Osteoblast (primary cell): ENCODE data around the gene FCER2. TPM values are rescaled to one million over a fixed set of nuclear protein-coding genes. Genes with fewer than 3 reads are reported as not detected.

Source experiments
- DNase-seq: peaks from one replicate; pipeline ENCODE4 v3.0.0; 2011; ENCODE audit warnings: low spot score, mixed read lengths; ENCODE audit not compliant: insufficient read length; ENCODE audit errors: missing footprints
- H2AFZ ChIP-seq: 2 replicates; pipeline ENCODE4 v1.6.0; 2011; ENCODE audit warnings: mild to moderate bottlenecking, low read length
- H3K27ac ChIP-seq: 2 replicates; pipeline ENCODE4 v1.5.1; 2011; ENCODE audit warnings: mild to moderate bottlenecking, low read depth, low read length, moderate library complexity
- H3K27me3 ChIP-seq: 2 replicates; pipeline ENCODE4 v1.6.0; 2012; ENCODE audit warnings: mild to moderate bottlenecking, control low read depth, inconsistent platforms, low read length, moderate library complexity; ENCODE audit not compliant: insufficient read depth
- H3K36me3 ChIP-seq: 2 replicates; pipeline ENCODE4 v1.5.1; 2011; ENCODE audit warnings: mild to moderate bottlenecking, low read length, control low read depth, moderate library complexity; ENCODE audit not compliant: insufficient read depth
- H3K4me1 ChIP-seq: 2 replicates; pipeline ENCODE4 v1.5.1; 2011; ENCODE audit warnings: mild to moderate bottlenecking, low read length, control low read depth, moderate library complexity; ENCODE audit not compliant: insufficient read depth
- H3K4me2 ChIP-seq: 2 replicates; pipeline ENCODE4 v1.6.0; 2011; ENCODE audit warnings: mild to moderate bottlenecking, low read length; ENCODE audit not compliant: insufficient read depth
- H3K4me3 ChIP-seq: fragments of 200-600 bp; sonication (generic); 3 replicates; pipeline ENCODE4 v1.5.1; 2012; ENCODE audit warnings: mild to moderate bottlenecking, low read length, inconsistent platforms; ENCODE audit not compliant: insufficient read depth
- H3K79me2 ChIP-seq: 2 replicates; pipeline ENCODE4 v1.6.0; 2012; ENCODE audit warnings: mild to moderate bottlenecking, low read length, control low read depth, inconsistent platforms; ENCODE audit not compliant: insufficient read depth
- H3K9me3 ChIP-seq: 2 replicates; pipeline ENCODE4 v1.5.1; 2011; ENCODE audit warnings: low read depth, low read length, control low read depth
- H4K20me1 ChIP-seq: 2 replicates; pipeline ENCODE4 v1.6.0; 2012; ENCODE audit warnings: mild to moderate bottlenecking, low read length, control low read depth; ENCODE audit not compliant: insufficient read depth
- total RNA-seq: library from RNA; depleted of rRNA; stranded (reverse); fragments of >200 nt; gene quantifications from 2 replicates; pipeline ENCODE4 v1.2.3, GENCODE V29; 2012
- TF ChIP-seq, protein P1 (sequence below): IDR thresholded peaks from 2 replicates; pipeline ENCODE4 v1.5.1; 2011; ENCODE audit warnings: mild to moderate bottlenecking, low read depth, low read length, moderate library complexity; ENCODE audit errors: extremely low read depth

Gene FCER2
- total RNA-seq, 1 donor, result not detected

DNA sequence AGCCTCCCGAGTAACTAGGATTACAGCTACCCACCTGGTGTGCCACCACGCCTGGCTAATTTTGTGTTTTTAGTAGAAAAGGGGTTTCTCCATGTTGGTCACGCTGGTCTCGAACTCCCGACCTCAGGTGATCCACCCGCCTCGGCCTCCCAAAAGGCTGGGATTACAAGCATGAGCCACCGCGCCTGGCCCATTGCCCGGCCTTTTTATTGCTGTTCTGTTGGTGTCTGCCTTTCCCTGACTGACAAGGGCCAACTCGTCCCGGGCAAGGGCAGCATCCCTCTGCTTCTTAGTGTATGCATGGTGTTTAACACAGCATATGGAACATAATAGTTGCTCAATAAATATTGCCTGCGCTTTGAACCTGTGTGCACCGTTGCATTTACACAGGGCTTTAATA, 39.3 kb downstream of the FCER2 start:
- Histone ChIP-seq H3K27ac (no peak overlapping the region), H3K4me1 (no peaks in the 10 kb centered on the region), H3K9me3 (no peaks in the 10 kb centered on the region), H3K27me3 (peaks cover 4% of the 10 kb centered on the region), H3K4me3 (no peak overlapping the region), H3K36me3 (no peaks in the 10 kb centered on the region), H3K79me2 (no peaks in the 10 kb centered on the region), H3K4me2 (no peak overlapping the region), H2AFZ (no peak overlapping the region), H4K20me1 (no peaks in the 10 kb centered on the region)
- DNase-seq, result no peak
- TF ChIP-seq, protein P1, sequence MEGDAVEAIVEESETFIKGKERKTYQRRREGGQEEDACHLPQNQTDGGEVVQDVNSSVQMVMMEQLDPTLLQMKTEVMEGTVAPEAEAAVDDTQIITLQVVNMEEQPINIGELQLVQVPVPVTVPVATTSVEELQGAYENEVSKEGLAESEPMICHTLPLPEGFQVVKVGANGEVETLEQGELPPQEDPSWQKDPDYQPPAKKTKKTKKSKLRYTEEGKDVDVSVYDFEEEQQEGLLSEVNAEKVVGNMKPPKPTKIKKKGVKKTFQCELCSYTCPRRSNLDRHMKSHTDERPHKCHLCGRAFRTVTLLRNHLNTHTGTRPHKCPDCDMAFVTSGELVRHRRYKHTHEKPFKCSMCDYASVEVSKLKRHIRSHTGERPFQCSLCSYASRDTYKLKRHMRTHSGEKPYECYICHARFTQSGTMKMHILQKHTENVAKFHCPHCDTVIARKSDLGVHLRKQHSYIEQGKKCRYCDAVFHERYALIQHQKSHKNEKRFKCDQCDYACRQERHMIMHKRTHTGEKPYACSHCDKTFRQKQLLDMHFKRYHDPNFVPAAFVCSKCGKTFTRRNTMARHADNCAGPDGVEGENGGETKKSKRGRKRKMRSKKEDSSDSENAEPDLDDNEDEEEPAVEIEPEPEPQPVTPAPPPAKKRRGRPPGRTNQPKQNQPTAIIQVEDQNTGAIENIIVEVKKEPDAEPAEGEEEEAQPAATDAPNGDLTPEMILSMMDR, result no peak

- Histone ChIP-seq H3K79me2 (no peaks in the 10 kb centered on the region), H3K27ac (no peak overlapping the region), H3K4me1 (no peaks in the 10 kb centered on the region), H3K9me3 (no peaks in the 10 kb centered on the region), H3K4me2 (no peak overlapping the region), H3K4me3 (no peak overlapping the region), H3K36me3 (no peaks in the 10 kb centered on the region), H4K20me1 (no peaks in the 10 kb centered on the region), H3K27me3 (peaks cover 4% of the 10 kb centered on the region), H2AFZ (no peak overlapping the region)
- TF ChIP-seq, protein P1, result no peak
- peak; percentile 21 for DNase-seq
These were observed 40.0 kb downstream of the FCER2 start for GRCh38 chr19:7661744-7662538.

GRCh38 chr19:7658219-7658686, 43.7 kb downstream of the FCER2 start:
- no peaks in the 10 kb centered on the region for H3K4me1 ChIP-seq
- no peak overlapping the region for H3K4me3 ChIP-seq
- H3K9me3 ChIP-seq, result no peaks in the 10 kb centered on the region
- no peak overlapping the region for H3K27ac ChIP-seq
- H3K4me2 ChIP-seq, result no peak overlapping the region
- no peak overlapping the region for H2AFZ ChIP-seq
- TF ChIP-seq, protein P1, result no peak
- H3K79me2 ChIP-seq, result no peaks in the 10 kb centered on the region
- no peaks in the 10 kb centered on the region for H3K36me3 ChIP-seq
- H3K27me3 ChIP-seq, result peaks cover 8% of the 10 kb centered on the region
- no peaks in the 10 kb centered on the region for H4K20me1 ChIP-seq
- peak; percentile 81 for DNase-seq

- Histone ChIP-seq H4K20me1 (no peaks in the 10 kb centered on the region), H3K36me3 (no peaks in the 10 kb centered on the region), H3K79me2 (no peaks in the 10 kb centered on the region), H3K4me2 (no peak overlapping the region), H2AFZ (no peak overlapping the region), H3K4me1 (peaks cover 2% of the 10 kb centered on the region), H3K27ac (no peak overlapping the region), H3K9me3 (no peaks in the 10 kb centered on the region), H3K4me3 (no peak overlapping the region), H3K27me3 (peaks cover 8% of the 10 kb centered on the region)
- DNase-seq, result peak; percentile 43
- TF ChIP-seq, protein P1, result no peak
These were observed 44.7 kb downstream of the FCER2 start for GRCh38 chr19:7657131-7657751.
